Osteoblast (primary cell): ENCODE results near the gene SPEG. TPM values are rescaled to one million over a fixed set of nuclear protein-coding genes. Genes with fewer than 3 reads are reported as not detected.

Experiments used
- DNase-seq: peaks from one replicate; pipeline ENCODE4 v3.0.0; 2011; ENCODE audit warnings: low spot score, mixed read lengths; ENCODE audit not compliant: insufficient read length; ENCODE audit errors: missing footprints
- H2AFZ ChIP-seq: 2 replicates; pipeline ENCODE4 v1.6.0; 2011; ENCODE audit warnings: mild to moderate bottlenecking, low read length
- H3K27ac ChIP-seq: 2 replicates; pipeline ENCODE4 v1.5.1; 2011; ENCODE audit warnings: mild to moderate bottlenecking, low read depth, low read length, moderate library complexity
- H3K27me3 ChIP-seq: 2 replicates; pipeline ENCODE4 v1.6.0; 2012; ENCODE audit warnings: mild to moderate bottlenecking, control low read depth, inconsistent platforms, low read length, moderate library complexity; ENCODE audit not compliant: insufficient read depth
- H3K36me3 ChIP-seq: 2 replicates; pipeline ENCODE4 v1.5.1; 2011; ENCODE audit warnings: mild to moderate bottlenecking, low read length, control low read depth, moderate library complexity; ENCODE audit not compliant: insufficient read depth
- H3K4me1 ChIP-seq: 2 replicates; pipeline ENCODE4 v1.5.1; 2011; ENCODE audit warnings: mild to moderate bottlenecking, low read length, control low read depth, moderate library complexity; ENCODE audit not compliant: insufficient read depth
- H3K4me2 ChIP-seq: 2 replicates; pipeline ENCODE4 v1.6.0; 2011; ENCODE audit warnings: mild to moderate bottlenecking, low read length; ENCODE audit not compliant: insufficient read depth
- H3K4me3 ChIP-seq: fragments of 200-600 bp; sonication (generic); 3 replicates; pipeline ENCODE4 v1.5.1; 2012; ENCODE audit warnings: mild to moderate bottlenecking, low read length, inconsistent platforms; ENCODE audit not compliant: insufficient read depth
- H3K79me2 ChIP-seq: 2 replicates; pipeline ENCODE4 v1.6.0; 2012; ENCODE audit warnings: mild to moderate bottlenecking, low read length, control low read depth, inconsistent platforms; ENCODE audit not compliant: insufficient read depth
- H3K9me3 ChIP-seq: 2 replicates; pipeline ENCODE4 v1.5.1; 2011; ENCODE audit warnings: low read depth, low read length, control low read depth
- H4K20me1 ChIP-seq: 2 replicates; pipeline ENCODE4 v1.6.0; 2012; ENCODE audit warnings: mild to moderate bottlenecking, low read length, control low read depth; ENCODE audit not compliant: insufficient read depth
- total RNA-seq: library from RNA; depleted of rRNA; stranded (reverse); fragments of >200 nt; gene quantifications from 2 replicates; pipeline ENCODE4 v1.2.3, GENCODE V29; 2012
- TF ChIP-seq, protein P1 (sequence below): IDR thresholded peaks from 2 replicates; pipeline ENCODE4 v1.5.1; 2011; ENCODE audit warnings: mild to moderate bottlenecking, low read depth, low read length, moderate library complexity; ENCODE audit errors: extremely low read depth

SPEG gene
- total RNA-seq, 1 donor = 26.4 TPM

DNA sequence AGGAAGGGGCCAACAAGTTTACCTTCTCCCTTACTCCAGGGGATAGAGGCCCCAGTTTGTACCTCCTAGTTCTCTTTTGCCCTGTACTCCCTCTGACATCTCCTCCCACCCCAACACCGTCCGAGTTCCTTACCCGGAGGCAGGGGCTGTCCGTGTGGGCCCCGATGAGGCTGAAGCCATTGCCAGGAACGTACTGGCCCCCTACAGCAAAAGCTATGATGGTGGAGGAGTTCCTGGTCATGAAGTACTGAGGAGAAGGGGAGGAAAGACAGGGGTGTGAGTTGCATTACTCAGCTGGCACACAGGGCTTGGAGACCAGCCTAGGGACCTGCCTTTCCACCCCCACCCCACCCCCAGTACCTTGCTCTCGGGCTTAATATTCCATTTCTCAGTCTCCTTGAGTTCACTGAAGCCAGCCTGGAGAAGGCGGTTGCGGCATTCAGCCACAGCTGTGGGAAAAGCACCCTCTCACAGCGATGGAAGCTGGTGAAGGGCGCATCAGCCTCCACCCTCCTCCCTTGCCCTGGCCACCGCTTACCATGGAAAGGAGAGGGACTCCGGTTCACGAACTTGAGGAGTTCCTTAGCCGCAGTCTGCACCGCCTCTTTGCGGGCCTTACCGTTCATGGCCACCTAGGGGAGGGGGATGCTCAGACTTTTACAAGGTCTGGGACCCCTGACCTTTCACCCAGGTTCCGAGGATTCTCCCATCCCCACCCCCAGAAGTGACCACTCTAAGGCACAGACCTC lies 47.9 kb upstream of the SPEG start:
- peak; percentile 39 for DNase-seq
- peaks cover 11% of the 10 kb centered on the region for H4K20me1 ChIP-seq

DNA sequence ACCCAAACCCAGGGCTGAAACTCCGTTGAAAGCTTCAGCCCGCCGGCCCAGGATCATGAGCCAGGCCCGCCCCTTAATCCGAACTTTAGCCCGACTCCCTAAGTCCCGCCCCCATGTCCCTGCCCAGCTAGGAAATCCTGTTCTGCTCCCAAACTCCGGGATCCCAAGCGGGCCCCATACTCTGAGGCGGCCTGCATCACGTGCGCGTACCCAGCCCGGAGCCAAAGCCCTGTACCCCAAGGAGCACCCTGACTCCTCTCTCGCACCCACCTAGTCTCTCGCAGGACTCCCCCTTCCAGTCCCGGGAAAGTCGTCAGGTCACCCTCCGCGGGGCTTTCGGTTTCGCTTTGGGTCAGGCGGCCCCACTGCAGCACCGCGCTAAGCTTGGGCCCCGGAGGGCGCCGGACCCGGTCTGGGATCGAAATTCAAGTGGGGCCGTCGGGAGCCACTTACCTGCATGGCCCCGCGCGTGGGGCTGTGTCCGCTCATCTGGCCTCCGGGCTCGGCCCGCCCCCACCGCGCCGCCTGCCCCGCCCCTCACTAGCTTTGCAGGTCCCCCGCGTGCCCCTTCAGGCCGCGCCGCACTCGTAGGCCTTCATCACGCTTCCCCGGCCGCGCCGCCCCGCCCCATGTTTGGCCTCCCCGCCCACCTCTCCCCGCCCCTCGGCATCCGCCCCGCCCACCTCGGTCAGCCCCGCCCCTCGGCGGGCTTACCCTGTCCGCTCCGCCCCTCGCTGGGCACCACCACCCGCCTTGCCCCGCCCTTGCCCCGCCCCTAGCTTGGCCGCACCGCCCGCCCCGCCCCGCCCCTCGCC lies 47.1 kb upstream of the SPEG start, which contains the start of gene DNPEP:
Gene DNPEP (minus strand): TSS at position 607 of the 815 bp plus-strand sequence. CDS start 118 bp downstream, at position 489.
- H3K4me2 ChIP-seq = peak within 1 kb of the TSS; percentile 96
- H3K27me3 ChIP-seq = no peaks in the 10 kb centered on the region
- peaks cover 32% of the 10 kb centered on the region for H3K36me3 ChIP-seq
- DNase-seq = peak; percentile 99
- peaks cover 10% of the 10 kb centered on the region for H4K20me1 ChIP-seq
- H3K79me2 ChIP-seq = peaks cover 7% of the 10 kb centered on the region
- TF ChIP-seq, protein P1, sequence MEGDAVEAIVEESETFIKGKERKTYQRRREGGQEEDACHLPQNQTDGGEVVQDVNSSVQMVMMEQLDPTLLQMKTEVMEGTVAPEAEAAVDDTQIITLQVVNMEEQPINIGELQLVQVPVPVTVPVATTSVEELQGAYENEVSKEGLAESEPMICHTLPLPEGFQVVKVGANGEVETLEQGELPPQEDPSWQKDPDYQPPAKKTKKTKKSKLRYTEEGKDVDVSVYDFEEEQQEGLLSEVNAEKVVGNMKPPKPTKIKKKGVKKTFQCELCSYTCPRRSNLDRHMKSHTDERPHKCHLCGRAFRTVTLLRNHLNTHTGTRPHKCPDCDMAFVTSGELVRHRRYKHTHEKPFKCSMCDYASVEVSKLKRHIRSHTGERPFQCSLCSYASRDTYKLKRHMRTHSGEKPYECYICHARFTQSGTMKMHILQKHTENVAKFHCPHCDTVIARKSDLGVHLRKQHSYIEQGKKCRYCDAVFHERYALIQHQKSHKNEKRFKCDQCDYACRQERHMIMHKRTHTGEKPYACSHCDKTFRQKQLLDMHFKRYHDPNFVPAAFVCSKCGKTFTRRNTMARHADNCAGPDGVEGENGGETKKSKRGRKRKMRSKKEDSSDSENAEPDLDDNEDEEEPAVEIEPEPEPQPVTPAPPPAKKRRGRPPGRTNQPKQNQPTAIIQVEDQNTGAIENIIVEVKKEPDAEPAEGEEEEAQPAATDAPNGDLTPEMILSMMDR = no peak
- no peaks in the 10 kb centered on the region for H3K9me3 ChIP-seq
- peak within 1 kb of the TSS; percentile 83 for H3K27ac ChIP-seq
- peak within 1 kb of the TSS; percentile 96 for H2AFZ ChIP-seq
- H3K4me1 ChIP-seq = peaks cover 14% of the 10 kb centered on the region
- peak within 1 kb of the TSS; percentile 95 for H3K4me3 ChIP-seq

More for the DNA sequence above, 47.9 kb upstream of the SPEG start:
- H3K36me3 ChIP-seq = peaks cover 40% of the 10 kb centered on the region
- H3K27ac ChIP-seq = peak overlapping the region; percentile 83
- no peaks in the 10 kb centered on the region for H3K9me3 ChIP-seq
- peak overlapping the region; percentile 93 for H2AFZ ChIP-seq
- H3K79me2 ChIP-seq = peaks cover 7% of the 10 kb centered on the region
- H3K27me3 ChIP-seq = no peaks in the 10 kb centered on the region
- TF ChIP-seq, protein P1 = no peak
- peak overlapping the region; percentile 96 for H3K4me2 ChIP-seq
- H3K4me3 ChIP-seq = peak overlapping the region; percentile 95
- peaks cover 14% of the 10 kb centered on the region for H3K4me1 ChIP-seq

DNA sequence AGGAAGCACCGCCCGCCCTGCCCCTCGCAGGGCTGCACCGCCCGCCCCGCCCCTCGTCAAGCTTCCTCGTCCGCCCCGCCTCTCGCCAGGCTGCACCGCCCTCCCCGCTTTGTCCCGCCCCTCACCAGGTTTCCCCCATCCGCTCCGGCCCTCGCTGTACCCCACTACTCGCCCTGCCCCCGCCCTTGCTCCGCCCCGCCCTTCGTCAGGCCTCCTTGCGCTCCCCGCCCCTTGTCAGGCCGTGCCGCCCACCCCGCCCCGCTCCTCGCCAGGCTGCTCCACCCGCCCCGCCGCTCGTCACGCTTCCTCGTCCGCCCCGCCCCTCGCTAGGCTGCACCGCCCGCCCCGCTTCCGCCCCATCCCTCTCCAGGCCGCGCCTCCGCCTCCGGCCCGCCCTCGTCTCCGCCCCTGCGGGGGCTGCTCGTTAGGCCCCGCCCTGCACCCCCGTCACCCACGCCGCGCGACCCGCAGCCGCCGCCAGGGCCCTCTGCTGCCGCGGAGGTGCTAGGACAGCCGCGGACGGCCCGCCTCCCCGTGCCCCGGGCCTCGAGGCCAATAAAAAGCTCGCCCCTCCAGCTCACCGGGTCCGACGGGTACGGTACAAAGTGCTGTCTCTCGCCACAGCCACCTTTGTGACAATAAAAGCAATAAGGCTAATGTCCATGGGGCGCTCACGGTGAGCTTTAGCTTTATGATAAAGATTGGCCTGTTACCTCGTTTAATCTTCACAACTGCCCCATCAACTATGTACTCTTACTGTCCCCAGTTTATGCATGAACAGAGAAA lies 46.3 kb upstream of the SPEG start:
- H3K27ac ChIP-seq = no peak overlapping the region
- H3K36me3 ChIP-seq = peaks cover 27% of the 10 kb centered on the region
- peaks cover 8% of the 10 kb centered on the region for H4K20me1 ChIP-seq
- H3K27me3 ChIP-seq = no peaks in the 10 kb centered on the region
- H3K4me1 ChIP-seq = peaks cover 14% of the 10 kb centered on the region
- H3K4me3 ChIP-seq = peak overlapping the region; percentile 59
- peak overlapping the region; percentile 72 for H3K4me2 ChIP-seq
- no peaks in the 10 kb centered on the region for H3K9me3 ChIP-seq
- peak; percentile 98 for DNase-seq
- TF ChIP-seq, protein P1 = peak; percentile 47
- H2AFZ ChIP-seq = peak overlapping the region; percentile 96
- H3K79me2 ChIP-seq = peaks cover 7% of the 10 kb centered on the region
